ENCODE measurements around the gene TLL1.

- TF ChIP-seq EZH2 (IDR thresholded peaks at IDR 0.05) (no peak), POLR2AphosphoS5 (IDR thresholded peaks at IDR 0.05; ENCODE audit: borderline replicate concordance, low read depth, low read length) (no peak), FOXP2 (optimal IDR thresholded peaks at IDR 0.05; ENCODE audit: control extremely low read depth, extremely low read length, insufficient read depth) (no peak)
These were observed 144.8 kb downstream of the TLL1 start for GRCh38 chr4:166017804-166018203.
